GM21526 (cell line): Measurements from ENCODE around the gene ATAD3C.
"Not testable (repeated sequence)": the region's sequence is repeated elsewhere in the genome, so short reads cannot be mapped to it uniquely, and the experiment has no call there.

ENCODE experiments used
- ATAC-seq: cut with Tn5 transposase; IDR thresholded peaks from one replicate; pipeline ENCODE4 v1.9.1; 2021; ENCODE audit warnings: moderate library complexity; ENCODE audit not compliant: unreplicated experiment, low FRiP score

Gene ATAD3C

GRCh38 chr1:1449099-1449739, at the start of gene ATAD3C:
Gene ATAD3C, plus strand, starts transcription at chr1:1449689. Its CDS starts 995 bp downstream, at chr1:1450684.
- no peak for ATAC-seq

- ATAC-seq = no peak
Measured at GRCh38 chr1:1399872-1400575, 49.5 kb upstream of the ATAD3C start.

GRCh38 chr1:1400576-1401456, 48.7 kb upstream of the ATAD3C start:
- no peak for ATAC-seq

- ATAC-seq = no peak
Measured at GRCh38 chr1:1401457-1402010, 48.0 kb upstream of the ATAD3C start.

- no peak for ATAC-seq
Measured at GRCh38 chr1:1402072-1402900, 47.2 kb upstream of the ATAD3C start.

GRCh38 chr1:1402901-1403392, 46.5 kb upstream of the ATAD3C start:
- ATAC-seq = not testable (repeated sequence)

GRCh38 chr1:1403653-1404052, 45.8 kb upstream of the ATAD3C start:
- ATAC-seq = no peak

- no peak for ATAC-seq
Measured at GRCh38 chr1:1406101-1406820, 43.2 kb upstream of the ATAD3C start.

- peak; percentile 80 for ATAC-seq
Measured at GRCh38 chr1:1406821-1407635, 42.5 kb upstream of the ATAD3C start, which contains the start of gene MRPL20. Gene MRPL20, minus strand, starts transcription at chr1:1407293. Its CDS starts 76 bp downstream, at chr1:1407217.

GRCh38 chr1:1407636-1408318, 41.7 kb upstream of the ATAD3C start:
- ATAC-seq = peak; percentile 2

- ATAC-seq = not testable (repeated sequence)
Measured at GRCh38 chr1:1410238-1410637, 39.3 kb upstream of the ATAD3C start.

- no peak for ATAC-seq
Measured at GRCh38 chr1:1411626-1412025, 37.9 kb upstream of the ATAD3C start.

GRCh38 chr1:1412311-1412902, 37.1 kb upstream of the ATAD3C start:
- ATAC-seq = not testable (repeated sequence)

- ATAC-seq = no peak
Measured at GRCh38 chr1:1415751-1416150, 33.7 kb upstream of the ATAD3C start.

- ATAC-seq = not testable (repeated sequence)
Measured at GRCh38 chr1:1417396-1417795, 32.1 kb upstream of the ATAD3C start.

GRCh38 chr1:1417825-1418463, 31.5 kb upstream of the ATAD3C start:
- ATAC-seq = not testable (repeated sequence)
